GM21360 (cell line): ENCODE results near the gene KCNK5.

Source experiments
- ATAC-seq: cut with Tn5 transposase; IDR thresholded peaks from one replicate; pipeline ENCODE4 v1.9.1; 2021; ENCODE audit warnings: mild to moderate bottlenecking, moderate library complexity; ENCODE audit not compliant: unreplicated experiment

KCNK5 gene

DNA sequence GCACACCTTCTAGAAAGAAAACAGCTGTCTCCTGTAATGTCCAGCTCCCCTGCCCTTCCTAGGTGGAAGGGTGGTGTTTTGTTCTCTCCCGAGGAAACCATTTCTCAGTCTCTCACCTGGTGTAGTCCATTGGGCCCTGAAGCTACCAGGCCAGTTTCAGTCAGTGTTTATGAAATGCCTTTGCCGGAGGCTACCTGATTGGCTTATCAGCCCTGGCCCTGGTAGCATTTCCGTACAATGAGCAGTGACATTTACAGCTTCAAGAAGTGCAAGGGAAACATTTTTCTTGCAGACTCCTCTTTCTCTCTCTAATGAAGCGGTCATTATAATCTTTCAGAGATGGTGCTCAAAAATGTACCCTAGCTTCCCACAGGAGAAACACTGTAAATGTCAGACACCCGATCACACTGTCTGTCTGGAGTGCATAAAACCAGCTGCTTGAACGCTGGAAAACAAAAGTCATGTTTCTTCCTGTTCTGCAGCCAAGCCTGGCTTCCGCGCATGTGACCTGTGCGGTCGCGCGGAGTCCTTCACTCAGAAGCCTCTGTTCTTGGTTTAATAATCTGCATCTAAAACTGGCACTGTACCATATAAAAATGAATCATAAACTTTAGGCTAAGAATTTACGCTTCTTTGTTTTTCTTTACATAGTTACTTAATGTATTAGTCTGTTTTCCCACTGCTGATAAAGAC lies 85.9 kb downstream of the KCNK5 start:
- ATAC-seq, result no peak

DNA sequence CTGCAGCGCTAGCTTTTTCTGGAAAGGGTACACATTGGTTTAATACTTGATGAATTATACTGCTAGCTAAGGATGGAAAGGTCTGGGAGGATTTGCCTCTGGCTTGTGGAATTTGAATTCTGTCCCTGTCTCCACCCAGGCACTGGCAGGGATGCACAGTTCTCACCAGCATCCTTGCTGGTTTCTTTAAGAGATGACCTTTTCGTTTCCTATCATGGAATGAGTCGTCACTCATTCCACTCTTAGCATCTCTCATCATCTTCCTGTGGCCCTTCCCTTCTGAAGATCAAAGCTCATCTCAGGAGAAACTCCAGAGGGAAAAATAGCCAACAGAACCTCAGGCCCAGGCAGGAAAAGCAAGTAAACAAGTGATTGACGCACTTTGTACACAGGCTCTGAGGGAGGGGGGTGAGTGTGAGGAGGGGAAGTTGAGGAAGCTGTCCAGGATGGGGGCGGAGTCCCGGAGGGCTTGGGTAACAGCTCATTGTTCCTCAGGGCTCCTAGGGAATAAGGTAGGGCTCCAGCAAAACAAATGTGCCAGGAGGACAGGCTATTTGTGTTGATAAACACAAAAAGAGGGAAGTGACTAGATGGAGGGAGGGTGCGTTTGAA lies 88.6 kb downstream of the KCNK5 start:
- ATAC-seq, result no peak
